Skeletal muscle satellite cell (primary cell): ENCODE results near the gene GK. TPM values are rescaled to one million over a fixed set of nuclear protein-coding genes. Genes with fewer than 3 reads are reported as not detected.

ENCODE experiments used
- small RNA-seq: library from RNA; depleted of rRNA; stranded (forward); fragments of <200 nt; gene quantifications from one replicate; pipeline ENCODE3, GENCODE V24; 2012

GK gene

Small RNAs within 50 kb of the gene (small RNA-seq; reads per million reads assigned to genes)
- not detected for gene CKS1BP6
